ENCODE data around the gene CHD1L.
A peak's percentile ranks its signal among the peaks of the same experiment; 100 is the strongest.

CHD1L gene

GRCh38 chr1:147214325-147214724 is 28.2 kb upstream of the CHD1L start:
- peak overlapping the region; percentile 37 to 74 (median 51) for H3K27ac Mint-ChIP-seq
- H3K4me1 Mint-ChIP-seq = peaks cover 15% of the 10 kb centered on the region
- no peaks in the 10 kb centered on the region for H3K36me3 Mint-ChIP-seq (ENCODE audit: low read depth)
- no peaks in the 10 kb centered on the region for H3K27me3 Mint-ChIP-seq (ENCODE audit: low read depth)
- H3K9me3 Mint-ChIP-seq = no peaks in the 10 kb centered on the region
- H3K4me3 Mint-ChIP-seq = no peak overlapping the region
- TF ChIP-seq CTCF (IDR thresholded peaks at IDR 0.05; ENCODE audit: unreplicated experiment in 3 of 3) = no peak

GRCh38 chr1:147214842-147215539 is 27.5 kb upstream of the CHD1L start:
- peaks cover 15% of the 10 kb centered on the region for H3K4me1 Mint-ChIP-seq
- H3K4me3 Mint-ChIP-seq = no peak overlapping the region
- no peaks in the 10 kb centered on the region for H3K9me3 Mint-ChIP-seq
- H3K27ac Mint-ChIP-seq = peak overlapping the region in 2 of 3 experiments; percentile 74 to 80
- no peak for TF ChIP-seq CTCF (IDR thresholded peaks at IDR 0.05; ENCODE audit: unreplicated experiment in 3 of 3)
- no peaks in the 10 kb centered on the region for H3K27me3 Mint-ChIP-seq (ENCODE audit: low read depth)
- no peaks in the 10 kb centered on the region for H3K36me3 Mint-ChIP-seq (ENCODE audit: low read depth)

GRCh38 chr1:147215540-147215916 is 27.0 kb upstream of the CHD1L start:
- Mint-ChIP-seq H3K36me3 (ENCODE audit: low read depth) (no peaks in the 10 kb centered on the region), H3K4me3 (no peak overlapping the region), H3K9me3 (no peaks in the 10 kb centered on the region), H3K27ac (peak overlapping the region in 1 of 3 experiments; percentile 74), H3K4me1 (peaks cover 15% of the 10 kb centered on the region), H3K27me3 (ENCODE audit: low read depth) (no peaks in the 10 kb centered on the region)
- TF ChIP-seq CTCF (IDR thresholded peaks at IDR 0.05; ENCODE audit: unreplicated experiment in 3 of 3) = no peak

GRCh38 chr1:147216124-147216523 is 26.4 kb upstream of the CHD1L start:
- Mint-ChIP-seq H3K4me3 (no peak overlapping the region), H3K9me3 (no peaks in the 10 kb centered on the region), H3K4me1 (peaks cover 15% of the 10 kb centered on the region), H3K27ac (no peak overlapping the region), H3K36me3 (ENCODE audit: low read depth) (no peaks in the 10 kb centered on the region), H3K27me3 (ENCODE audit: low read depth) (no peaks in the 10 kb centered on the region)
- no peak for TF ChIP-seq CTCF (IDR thresholded peaks at IDR 0.05; ENCODE audit: unreplicated experiment in 3 of 3)

GRCh38 chr1:147217141-147217540 is 25.3 kb upstream of the CHD1L start:
- no peaks in the 10 kb centered on the region for H3K9me3 Mint-ChIP-seq
- no peak for TF ChIP-seq CTCF (IDR thresholded peaks at IDR 0.05; ENCODE audit: unreplicated experiment in 3 of 3)
- no peak overlapping the region for H3K4me3 Mint-ChIP-seq
- no peaks in the 10 kb centered on the region for H3K36me3 Mint-ChIP-seq (ENCODE audit: low read depth)
- H3K4me1 Mint-ChIP-seq = peaks cover 15% of the 10 kb centered on the region
- no peak overlapping the region for H3K27ac Mint-ChIP-seq
- no peaks in the 10 kb centered on the region for H3K27me3 Mint-ChIP-seq (ENCODE audit: low read depth)

GRCh38 chr1:147218606-147219005 is 23.9 kb upstream of the CHD1L start:
- H3K4me1 Mint-ChIP-seq = peaks cover 17% of the 10 kb centered on the region
- H3K4me3 Mint-ChIP-seq = no peak overlapping the region
- H3K36me3 Mint-ChIP-seq (ENCODE audit: low read depth) = no peaks in the 10 kb centered on the region
- no peaks in the 10 kb centered on the region for H3K9me3 Mint-ChIP-seq
- H3K27ac Mint-ChIP-seq = no peak overlapping the region
- TF ChIP-seq CTCF (IDR thresholded peaks at IDR 0.05; ENCODE audit: unreplicated experiment in 3 of 3) = no peak
- no peaks in the 10 kb centered on the region for H3K27me3 Mint-ChIP-seq (ENCODE audit: low read depth)
